ENCODE measurements around the gene ARSG. TPM values are rescaled to one million over a fixed set of nuclear protein-coding genes. Genes with fewer than 3 reads are reported as not detected.

The ARSG gene
- total and polyA plus RNA-seq, 2 donors (not counting 3 experiments of a cell fraction or from before 2014, with no cell fraction given): 3.9 to 7.0 TPM

GRCh38 chr17:68302666-68303065, 11.4 kb downstream of the ARSG start:
- CTCF ChIA-PET: interaction anchor here (0.9 to 3.2 kb wide), 7 partner anchors 9 to 96 kb away, joined by 3 to 48 read pairs (median 6); no protein-coding TSS in a partner anchor
- Histone ChIP-seq H3K4me3 (replicated peaks in 1 of 3; ENCODE audit: insufficient read depth in 1 of 3, low read depth in 1 of 3, low read length in 3 of 3) (no peak overlapping the region), H2AFZ (ENCODE audit: low read depth, low read length) (peak overlapping the region; percentile 15), H3K4me2 (ENCODE audit: insufficient read depth, low read length) (peak overlapping the region; percentile 31), H3K9ac (replicated peaks; ENCODE audit: extremely low read depth, insufficient read depth, low read length) (peak overlapping the region; percentile 27), H3K79me2 (ENCODE audit: control insufficient read depth, insufficient read depth, low read length) (no peaks in the 10 kb centered on the region), H3K27me3 (ENCODE audit: control insufficient read depth in 2 of 2, insufficient read depth in 2 of 2, low read length in 2 of 2) (no peaks in the 10 kb centered on the region), H3K9me1 (replicated peaks; ENCODE audit: control insufficient read depth, extremely low read depth, insufficient read depth, low read length) (no peaks in the 10 kb centered on the region), H3K27ac (ENCODE audit: insufficient read depth, low read depth, low read length) (peak overlapping the region; percentile 77), H3K9me3 (replicated peaks; ENCODE audit: control insufficient read depth, insufficient read depth, low read length) (no peaks in the 10 kb centered on the region), H4K20me1 (replicated peaks; ENCODE audit: control insufficient read depth, extremely low read depth, insufficient read depth, low read length) (no peaks in the 10 kb centered on the region), H3K4me1 (ENCODE audit: control insufficient read depth, extremely low read depth, insufficient read depth, low read length) (peaks cover 36% of the 10 kb centered on the region), H3K36me3 (ENCODE audit: control insufficient read depth in 2 of 2, extremely low read depth in 1 of 2, insufficient read depth in 2 of 2, low read length in 2 of 2) (no peaks in the 10 kb centered on the region)
- FAIRE-seq: no peak
- intact Hi-C loops (cut with micrococcal nuclease): loop anchor here (1.0 to 2.0 kb wide), 4 partner anchors 10 to 81 kb away; no protein-coding TSS in a partner anchor
- TF ChIP-seq CTCF (IDR thresholded peaks at IDR 0.05; ENCODE audit: extremely low read depth in 1 of 2, insufficient read depth in 1 of 2, low read depth in 1 of 2, low read length in 2 of 2): no peak
- no peak for TF ChIP-seq MAX (IDR thresholded peaks at IDR 0.05; ENCODE audit: insufficient read depth, insufficient read length)
- no peak for TF ChIP-seq FOS (IDR thresholded peaks at IDR 0.05; ENCODE audit: borderline replicate concordance, insufficient read depth, low read length)
- no peak for TF ChIP-seq GATA2 (IDR thresholded peaks at IDR 0.05; ENCODE audit: insufficient read depth, insufficient read length, low read depth, low read length)
- TF ChIP-seq JUN (IDR thresholded peaks at IDR 0.05; ENCODE audit: borderline replicate concordance, insufficient read depth, insufficient read length, low read depth): no peak
- no peak for TF ChIP-seq MYC (IDR thresholded peaks at IDR 0.05; ENCODE audit: low read depth, low read length)
- TF ChIP-seq EZH2 (IDR thresholded peaks at IDR 0.05; ENCODE audit: borderline replicate concordance, low read depth, low read length, severe bottlenecking): no peak
- no peak for TF ChIP-seq POLR2AphosphoS5 (IDR thresholded peaks at IDR 0.05; ENCODE audit: insufficient read depth, low read depth, low read length)
- dilution Hi-C loops (cut with MboI; ENCODE audit: extremely low pct_ligation_motif_present, low sequenced_read_pairs): no loop called here
- TSS peak; percentile 76 for BruUV-seq (replicated peaks)
- POLR2A ChIA-PET: interaction anchor here (1.1 to 1.6 kb wide), 2 partner anchors 80 to 81 kb away, joined by 4 to 5 read pairs; no protein-coding TSS in a partner anchor
- no peak for DNase-seq (ENCODE audit: low read depth, low spot score)
